Mesenchymal stem cell (in vitro differentiated cells and primary cell): ENCODE data around the gene RALGAPA2.

Source experiments
- DNase-seq: peaks from one replicate; pipeline ENCODE4 v3.0.0-alpha.2; 2013
- H2AFZ ChIP-seq: one replicate; pipeline ENCODE4 v1.6.1; 2013; ENCODE audit warnings: low read depth, mild to moderate bottlenecking, control low read depth, inconsistent platforms, low read length, moderate library complexity
- H2AK5ac ChIP-seq: 2 replicates; pipeline ENCODE4 v1.6.1; 2013; ENCODE audit warnings: low read length, moderate library complexity, mild to moderate bottlenecking, inconsistent platforms; ENCODE audit not compliant: severe bottlenecking
- H2BK120ac ChIP-seq: one replicate; pipeline ENCODE4 v1.6.1; 2013; ENCODE audit warnings: low read depth, mild to moderate bottlenecking, inconsistent platforms, low read length, moderate library complexity
- H2BK12ac ChIP-seq, 2 experiments: one replicate each; pipeline ENCODE4 v1.6.1; 2013; ENCODE audit warnings: inconsistent platforms in 2 of 2, low read length in 2 of 2, mild to moderate bottlenecking in 2 of 2, moderate library complexity in 2 of 2, control low read depth in 1 of 2
- H2BK15ac ChIP-seq: one replicate; pipeline ENCODE4 v1.6.1; 2013; ENCODE audit warnings: mild to moderate bottlenecking, low read depth, inconsistent platforms; ENCODE audit not compliant: poor library complexity, severe bottlenecking
- H2BK5ac ChIP-seq: 2 replicates; pipeline ENCODE4 v1.6.1; 2013; ENCODE audit warnings: low read depth, mild to moderate bottlenecking, low read length, control low read depth, inconsistent platforms; ENCODE audit not compliant: poor library complexity, severe bottlenecking
- H3K14ac ChIP-seq, 2 experiments: one replicate each; pipeline ENCODE4 v1.6.1; 2013; ENCODE audit warnings: inconsistent platforms in 2 of 2, low read length in 2 of 2, control low read depth in 1 of 2, mild to moderate bottlenecking in 1 of 2, moderate library complexity in 1 of 2
- H3K18ac ChIP-seq, 2 experiments: one replicate each; pipeline ENCODE4 v1.6.1; 2013; ENCODE audit warnings: inconsistent platforms in 2 of 2, low read length in 2 of 2, control low read depth in 1 of 2, low read depth in 1 of 2, mild to moderate bottlenecking in 1 of 2
- H3K23ac ChIP-seq, 2 experiments: one replicate each; pipeline ENCODE4 v1.6.1; 2013; ENCODE audit warnings: inconsistent platforms in 2 of 2, low read length in 2 of 2, mild to moderate bottlenecking in 2 of 2, moderate library complexity in 2 of 2, control low read depth in 1 of 2
- H3K27ac ChIP-seq: 2 replicates; pipeline ENCODE4 v1.5.1; 2013; ENCODE audit warnings: mild to moderate bottlenecking, moderate library complexity, low read length, control low read depth, inconsistent platforms; ENCODE audit not compliant: poor library complexity, severe bottlenecking
- H3K27me3 ChIP-seq, 2 experiments: 2 replicates each; pipeline versions ENCODE4 v1.6.1 to v1.7.0; 2013; ENCODE audit warnings: low read length in 2 of 2, mild to moderate bottlenecking in 2 of 2, moderate library complexity in 2 of 2, control low read depth in 1 of 2, inconsistent platforms in 1 of 2; ENCODE audit not compliant: control insufficient read depth in 1 of 2, insufficient read depth in 1 of 2
- H3K36me3 ChIP-seq, 2 experiments: 2 replicates each; pipeline versions ENCODE4 v1.6.1 to v1.7.0; 2013; ENCODE audit warnings: low read length in 2 of 2, control low read depth in 1 of 2, inconsistent platforms in 1 of 2, low read depth in 1 of 2, mild to moderate bottlenecking in 1 of 2; ENCODE audit not compliant: insufficient read depth in 2 of 2, control insufficient read depth in 1 of 2
- H3K4ac ChIP-seq, 2 experiments: one replicate each; pipeline ENCODE4 v1.6.1; 2013; ENCODE audit warnings: inconsistent platforms in 2 of 2, low read length in 2 of 2, mild to moderate bottlenecking in 2 of 2, moderate library complexity in 2 of 2, control low read depth in 1 of 2, low read depth in 1 of 2
- H3K4me1 ChIP-seq: 2 replicates; pipeline ENCODE4 v1.6.1; 2013; ENCODE audit warnings: low read depth, low read length, control low read depth; ENCODE audit not compliant: control insufficient read depth, insufficient read depth
- H3K4me2 ChIP-seq: 2 replicates; pipeline ENCODE4 v1.6.1; 2013; ENCODE audit warnings: low read length, mild to moderate bottlenecking, inconsistent platforms; ENCODE audit not compliant: poor library complexity, severe bottlenecking
- H3K4me3 ChIP-seq, 2 experiments: 2 replicates each; pipeline versions ENCODE4 v1.5.1 to v1.7.0; 2013; ENCODE audit warnings: low read length in 2 of 2, mild to moderate bottlenecking in 2 of 2, control low read depth in 1 of 2, low read depth in 1 of 2; ENCODE audit not compliant: insufficient read depth in 1 of 2
- H3K79me1 ChIP-seq: replicated peaks from 2 replicates; pipeline ENCODE4 v1.6.1; 2013; ENCODE audit warnings: mild to moderate bottlenecking, control low read depth, low read length, inconsistent platforms; ENCODE audit not compliant: poor library complexity, severe bottlenecking
- H3K9ac ChIP-seq: 2 replicates; pipeline ENCODE4 v1.7.0; 2013; ENCODE audit warnings: mild to moderate bottlenecking, low read length, moderate library complexity
- H3K9me3 ChIP-seq: 2 replicates; pipeline ENCODE4 v1.7.0; 2013; ENCODE audit warnings: mild to moderate bottlenecking, low read length; ENCODE audit not compliant: control insufficient read depth
- H4K8ac ChIP-seq: one replicate; pipeline ENCODE4 v1.6.1; 2013; ENCODE audit warnings: inconsistent platforms, mild to moderate bottlenecking, low read length, moderate library complexity
- H4K91ac ChIP-seq: one replicate; pipeline ENCODE4 v1.6.1; 2013; ENCODE audit warnings: mild to moderate bottlenecking, low read length, inconsistent platforms
- WGBS: methylation state at CpG from one replicate; pipeline ENCODE4 v1.1.7; 2013; ENCODE audit warnings: mixed read lengths; 5-methylcytosine and 5-hydroxymethylcytosine counted together

Gene RALGAPA2

GRCh38 chr20:20518263-20518662, 194.2 kb downstream of the RALGAPA2 start:
- no peak for DNase-seq
- no peaks in the 10 kb centered on the region for H3K27me3 ChIP-seq
- H3K9ac ChIP-seq, result no peak overlapping the region
- peaks cover 10% of the 10 kb centered on the region for H3K9me3 ChIP-seq
- H2BK12ac ChIP-seq, result no peak overlapping the region
- H3K4me2 ChIP-seq, result no peak overlapping the region
- no peak overlapping the region for H3K23ac ChIP-seq
- no peak overlapping the region for H2AFZ ChIP-seq
- H3K14ac ChIP-seq, result no peak overlapping the region
- H4K8ac ChIP-seq, result no peak overlapping the region
- H3K4me1 ChIP-seq, result peaks cover 2% of the 10 kb centered on the region
- no peak overlapping the region for H3K4ac ChIP-seq
- H2BK15ac ChIP-seq, result no peak overlapping the region
- 63% methylated on average over 1 of the region's 8 CpGs for WGBS
- H2BK120ac ChIP-seq, result no peak overlapping the region
- no peaks in the 10 kb centered on the region for H3K79me1 ChIP-seq
- H2AK5ac ChIP-seq, result no peak overlapping the region
- H3K36me3 ChIP-seq, result peaks cover 7 to 16% of the 10 kb centered on the region in 2 experiments
- H2BK5ac ChIP-seq, result no peak overlapping the region
- H3K4me3 ChIP-seq, result no peak overlapping the region
- no peak overlapping the region for H3K18ac ChIP-seq
- H3K27ac ChIP-seq, result no peak overlapping the region
- H4K91ac ChIP-seq, result no peak overlapping the region

- Histone ChIP-seq H4K91ac (no peak overlapping the region), H3K9ac (no peak overlapping the region), H2BK120ac (no peak overlapping the region), H2AFZ (no peak overlapping the region), H3K79me1 (no peaks in the 10 kb centered on the region), H3K4me1 (peaks cover 2% of the 10 kb centered on the region), H3K14ac (no peak overlapping the region), H2BK12ac (no peak overlapping the region), H3K9me3 (peaks cover 10% of the 10 kb centered on the region), H3K27ac (no peak overlapping the region), H2BK15ac (no peak overlapping the region), H3K27me3 (no peaks in the 10 kb centered on the region), H3K4me3 (no peak overlapping the region), H3K4ac (no peak overlapping the region), H3K18ac (no peak overlapping the region), H2BK5ac (no peak overlapping the region), H3K4me2 (no peak overlapping the region), H4K8ac (no peak overlapping the region), H2AK5ac (no peak overlapping the region), H3K23ac (no peak overlapping the region), H3K36me3 (peaks cover 16 to 19% of the 10 kb centered on the region in 2 experiments)
- WGBS, result 91% methylated on average over 2 of the region's 2 CpGs
- DNase-seq, result no peak
Measured at GRCh38 chr20:20517296-20517695, 195.1 kb downstream of the RALGAPA2 start.

DNA sequence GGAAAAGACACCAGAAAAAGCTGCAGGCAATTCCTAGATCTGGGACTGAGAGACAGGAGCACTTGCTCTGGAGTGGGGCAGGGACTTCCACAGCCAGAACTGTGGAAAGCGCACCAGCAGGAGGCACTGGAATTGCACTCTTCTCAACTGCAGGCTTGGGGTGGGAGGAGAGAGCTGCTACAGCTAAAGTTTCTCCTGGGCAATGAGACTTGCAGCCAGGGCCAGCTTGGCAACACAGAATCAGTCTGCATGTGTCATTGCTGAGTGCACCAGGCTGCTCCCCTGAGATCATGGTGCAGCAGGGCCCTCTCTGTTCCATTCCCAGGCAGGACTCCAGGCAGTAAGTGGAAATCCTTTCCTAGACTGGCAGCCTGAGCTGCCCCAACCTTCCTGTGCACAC, 198.7 kb downstream of the RALGAPA2 start:
- no peak overlapping the region for H2BK120ac ChIP-seq
- no peak overlapping the region for H3K4me2 ChIP-seq
- no peak overlapping the region for H2BK12ac ChIP-seq
- H3K14ac ChIP-seq, result no peak overlapping the region
- H3K27me3 ChIP-seq, result no peaks in the 10 kb centered on the region
- H4K91ac ChIP-seq, result no peak overlapping the region
- no peaks in the 10 kb centered on the region for H3K79me1 ChIP-seq
- H3K18ac ChIP-seq, result no peak overlapping the region
- no peak overlapping the region for H2BK5ac ChIP-seq
- H3K27ac ChIP-seq, result no peak overlapping the region
- 100% methylated on average over 1 of the region's 1 CpG for WGBS
- no peak overlapping the region for H3K9ac ChIP-seq
- no peak overlapping the region for H3K4ac ChIP-seq
- DNase-seq, result no peak
- no peak overlapping the region for H2AK5ac ChIP-seq
- no peak overlapping the region for H3K23ac ChIP-seq
- no peaks in the 10 kb centered on the region for H3K4me1 ChIP-seq
- H3K9me3 ChIP-seq, result peaks cover 10% of the 10 kb centered on the region
- H3K36me3 ChIP-seq, result peaks cover 19 to 23% of the 10 kb centered on the region in 2 experiments
- no peak overlapping the region for H2AFZ ChIP-seq
- H3K4me3 ChIP-seq, result no peak overlapping the region
- no peak overlapping the region for H2BK15ac ChIP-seq
- no peak overlapping the region for H4K8ac ChIP-seq

DNA sequence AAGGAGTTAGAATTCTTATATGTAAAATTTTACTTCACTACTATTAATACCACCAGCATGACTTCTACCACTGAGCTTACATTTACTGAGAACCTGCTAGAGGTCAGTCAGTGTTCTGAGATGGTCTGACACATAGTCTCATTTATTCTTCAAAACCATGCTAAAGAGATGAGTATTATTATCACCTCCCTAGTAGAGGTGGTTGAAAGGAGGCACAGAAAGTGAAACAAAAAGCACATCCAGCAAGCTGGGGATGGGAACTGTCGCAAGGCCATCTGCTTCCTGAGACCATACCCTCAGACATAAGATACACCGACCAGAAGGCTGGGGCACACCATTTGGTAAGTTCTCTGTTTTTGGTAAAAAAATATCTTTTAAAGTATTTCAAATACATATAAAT, 206.9 kb downstream of the RALGAPA2 start:
- Histone ChIP-seq H3K9me3 (no peaks in the 10 kb centered on the region), H3K27me3 (no peaks in the 10 kb centered on the region), H2BK15ac (no peak overlapping the region), H3K4me2 (no peak overlapping the region), H3K4me3 (no peak overlapping the region), H3K4ac (no peak overlapping the region), H3K23ac (no peak overlapping the region), H2AK5ac (no peak overlapping the region), H3K9ac (no peak overlapping the region), H3K18ac (no peak overlapping the region), H4K8ac (no peak overlapping the region), H2BK120ac (no peak overlapping the region), H2BK5ac (no peak overlapping the region), H3K36me3 (peaks cover 10 to 27% of the 10 kb centered on the region in 2 experiments), H3K79me1 (no peaks in the 10 kb centered on the region), H4K91ac (no peak overlapping the region), H2AFZ (no peak overlapping the region), H3K4me1 (no peaks in the 10 kb centered on the region), H2BK12ac (no peak overlapping the region), H3K27ac (no peak overlapping the region), H3K14ac (no peak overlapping the region)
- DNase-seq, result no peak
- 100% methylated on average over 1 of the region's 2 CpGs for WGBS
